Mucosa of descending colon (tissue), 3 donors: Measurements from ENCODE around the gene DFFA. TPM values are rescaled to one million over a fixed set of nuclear protein-coding genes. Genes with fewer than 3 reads are reported as not detected.
"Not testable (repeated sequence)": the region's sequence is repeated elsewhere in the genome, so short reads cannot be mapped to it uniquely, and the experiment has no call there.

Experiments used
- ATAC-seq: fragments of 200-7000 bp; cut with Tn5 transposase; one replicate; pipeline ENCODE4 v1.9.1; 2020; ENCODE audit warnings: mild to moderate bottlenecking, moderate library complexity
- DNase-seq, 3 donors: peaks; one replicate each; pipeline ENCODE4 v3.0.0-alpha.2; 2020
- H3K36me3 ChIP-seq: fragments of 200-600 bp; one replicate; pipeline ENCODE4 v1.8.0; 2021; ENCODE audit warnings: low read depth, mild to moderate bottlenecking
- H3K4me1 ChIP-seq: fragments of 200-600 bp; one replicate; pipeline ENCODE4 v1.8.0; 2021; ENCODE audit warnings: low read depth, mild to moderate bottlenecking
- H3K4me3 ChIP-seq: fragments of 200-600 bp; one replicate; pipeline ENCODE4 v1.8.0; 2021; ENCODE audit warnings: mild to moderate bottlenecking
- H3K9me3 ChIP-seq: fragments of 200-600 bp; one replicate; pipeline ENCODE4 v1.8.0; 2021; ENCODE audit warnings: mild to moderate bottlenecking
- intact Hi-C, 2 donors: fragments of 100-400 bp; cut with DNase I in 1 of 2; cut with micrococcal nuclease in 1 of 2; formaldehyde crosslinking; loops; one replicate each; pipeline versions ENCODE4 v1.11.0 to v1.11.1; 2022; cut with DNase I, micrococcal nuclease
- total RNA-seq, 3 donors: library from RNA; stranded (reverse); fragmentation: NEBNext Ultra II Directional in 2 of 3; extraction: Animal tissue kit (Norgen Biotek cat#: 25700) in 2 of 3; gene quantifications; one replicate each; pipeline versions ENCODE4 v1.2.1 to v1.2.4, GENCODE V29; 2021 to 2023
- TF ChIP-seq, protein P1 (sequence below): fragments of 200-600 bp; IDR thresholded peaks from one replicate; pipeline ENCODE4 v1.8.0; 2022; ENCODE audit warnings: antibody characterized with exemption, mild to moderate bottlenecking
- donor health status: DM: no; HTN: no; CAD: no; lungs with moderate emphysema.
- donor health status: DM: no; HTN: no; CAD: no.
- donor health status: DM: no; HTN: yes; CAD: no.

Gene DFFA
- total RNA-seq, 3 donors from 2014 or later = 20.9 to 34.0 (median 21.9) TPM

DNA sequence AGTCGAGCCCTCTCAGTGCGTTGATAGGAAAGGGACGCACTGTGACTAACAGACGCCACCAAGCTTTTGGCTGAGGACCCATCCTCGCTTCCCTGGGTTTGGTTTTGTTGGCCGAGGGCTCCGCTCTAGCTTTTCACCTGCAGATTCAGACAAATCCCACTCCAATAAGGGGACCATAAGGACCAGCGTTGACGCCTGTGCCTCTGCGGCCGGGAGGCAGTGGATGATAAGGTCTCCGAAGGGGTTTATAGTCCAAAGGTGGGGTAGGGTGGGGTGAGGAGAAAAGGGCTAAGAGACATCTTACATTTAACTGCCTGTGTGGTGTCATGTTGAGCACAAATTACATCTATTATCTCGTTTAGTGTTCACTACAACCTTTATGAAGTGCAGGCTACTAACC lies 3.2 kb upstream of the DFFA start:
- Histone ChIP-seq H3K36me3 (no peaks in the 10 kb centered on the region), H3K4me3 (peak overlapping the region; percentile 97), H3K9me3 (no peaks in the 10 kb centered on the region), H3K4me1 (peaks cover 17% of the 10 kb centered on the region)
- ATAC-seq (no peak), DNase-seq (peak in 1 of 3 donors; percentile 30)
- TF ChIP-seq, protein P1, sequence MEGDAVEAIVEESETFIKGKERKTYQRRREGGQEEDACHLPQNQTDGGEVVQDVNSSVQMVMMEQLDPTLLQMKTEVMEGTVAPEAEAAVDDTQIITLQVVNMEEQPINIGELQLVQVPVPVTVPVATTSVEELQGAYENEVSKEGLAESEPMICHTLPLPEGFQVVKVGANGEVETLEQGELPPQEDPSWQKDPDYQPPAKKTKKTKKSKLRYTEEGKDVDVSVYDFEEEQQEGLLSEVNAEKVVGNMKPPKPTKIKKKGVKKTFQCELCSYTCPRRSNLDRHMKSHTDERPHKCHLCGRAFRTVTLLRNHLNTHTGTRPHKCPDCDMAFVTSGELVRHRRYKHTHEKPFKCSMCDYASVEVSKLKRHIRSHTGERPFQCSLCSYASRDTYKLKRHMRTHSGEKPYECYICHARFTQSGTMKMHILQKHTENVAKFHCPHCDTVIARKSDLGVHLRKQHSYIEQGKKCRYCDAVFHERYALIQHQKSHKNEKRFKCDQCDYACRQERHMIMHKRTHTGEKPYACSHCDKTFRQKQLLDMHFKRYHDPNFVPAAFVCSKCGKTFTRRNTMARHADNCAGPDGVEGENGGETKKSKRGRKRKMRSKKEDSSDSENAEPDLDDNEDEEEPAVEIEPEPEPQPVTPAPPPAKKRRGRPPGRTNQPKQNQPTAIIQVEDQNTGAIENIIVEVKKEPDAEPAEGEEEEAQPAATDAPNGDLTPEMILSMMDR = no peak
- intact Hi-C loops = no loop called here

DNA sequence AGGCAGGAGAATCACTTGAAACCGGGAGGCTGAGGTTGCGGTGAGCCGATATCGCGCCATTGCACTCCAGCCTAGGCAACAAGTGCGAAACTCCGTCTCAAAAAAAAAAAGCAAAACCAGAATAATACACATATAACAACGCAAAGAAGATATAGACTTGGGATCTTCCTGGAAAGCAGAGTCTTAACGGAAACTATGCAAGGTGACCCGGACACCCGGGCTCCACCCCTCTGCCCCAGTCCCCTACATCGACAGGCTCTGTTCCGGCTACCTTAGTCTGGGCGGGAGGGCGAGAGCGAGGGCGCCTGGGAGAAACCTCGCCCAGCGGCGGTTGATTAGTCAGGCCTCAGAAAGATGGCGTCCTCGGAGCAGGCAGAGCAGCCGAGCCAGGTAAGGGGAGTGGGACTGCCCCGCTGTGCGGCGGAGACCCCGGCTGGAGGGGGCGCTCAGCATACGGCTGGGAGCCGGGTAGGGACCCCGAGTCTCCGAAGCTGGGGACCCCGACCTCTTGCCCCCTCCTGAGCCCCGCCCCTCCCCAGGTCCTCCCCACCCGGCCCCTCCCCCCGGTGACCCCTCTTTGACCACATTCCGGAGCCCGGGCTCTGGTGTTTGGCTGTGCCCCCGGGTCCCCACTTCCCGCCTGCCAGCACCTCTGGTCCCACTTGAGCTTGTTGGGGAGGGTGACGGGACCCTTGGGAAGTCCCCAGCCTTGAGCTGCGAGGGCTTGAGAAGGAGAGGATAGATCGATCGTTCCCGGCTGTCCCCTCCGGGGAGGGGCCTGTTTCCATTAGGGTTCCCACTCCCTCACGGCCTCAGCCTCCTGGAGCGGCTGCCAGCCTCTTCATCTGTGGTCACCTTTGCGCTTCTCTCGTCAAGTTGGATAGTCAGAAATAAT lies 2.5 kb upstream of the DFFA start, which contains the start of gene PEX14:
Gene PEX14 (plus strand): TSS at position 338 of the 895 bp plus-strand sequence. CDS start 17 bp downstream, at position 355.
- ATAC-seq = peak; percentile 94
- Histone ChIP-seq H3K4me1 (peaks cover 17% of the 10 kb centered on the region), H3K9me3 (no peaks in the 10 kb centered on the region), H3K36me3 (no peaks in the 10 kb centered on the region), H3K4me3 (peak within 1 kb of the TSS; percentile 97)
- intact Hi-C loops = no loop called here
- TF ChIP-seq, protein P1 = no peak
- DNase-seq = peak; percentile 91 to 93 (median 92)

DNA sequence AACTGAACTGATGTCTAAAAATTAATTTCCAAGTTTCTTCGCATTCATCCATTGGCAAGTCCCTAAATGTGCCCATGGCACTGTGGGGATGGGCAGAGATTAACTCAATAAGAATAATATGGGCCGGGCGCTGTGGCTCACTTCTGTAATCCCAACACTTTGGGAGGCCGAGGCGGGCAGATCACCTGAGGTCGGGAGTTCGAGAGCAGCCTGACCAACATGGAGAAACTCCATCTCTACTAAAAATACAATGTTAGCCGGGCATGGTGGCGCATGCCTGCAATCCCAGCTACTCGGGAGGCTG lies 1.9 kb upstream of the DFFA start:
- peaks cover 17% of the 10 kb centered on the region for H3K4me1 ChIP-seq
- H3K4me3 ChIP-seq, ATAC-seq, intact Hi-C loops, H3K36me3 ChIP-seq, H3K9me3 ChIP-seq, DNase-seq: not testable (repeated sequence)

DNA sequence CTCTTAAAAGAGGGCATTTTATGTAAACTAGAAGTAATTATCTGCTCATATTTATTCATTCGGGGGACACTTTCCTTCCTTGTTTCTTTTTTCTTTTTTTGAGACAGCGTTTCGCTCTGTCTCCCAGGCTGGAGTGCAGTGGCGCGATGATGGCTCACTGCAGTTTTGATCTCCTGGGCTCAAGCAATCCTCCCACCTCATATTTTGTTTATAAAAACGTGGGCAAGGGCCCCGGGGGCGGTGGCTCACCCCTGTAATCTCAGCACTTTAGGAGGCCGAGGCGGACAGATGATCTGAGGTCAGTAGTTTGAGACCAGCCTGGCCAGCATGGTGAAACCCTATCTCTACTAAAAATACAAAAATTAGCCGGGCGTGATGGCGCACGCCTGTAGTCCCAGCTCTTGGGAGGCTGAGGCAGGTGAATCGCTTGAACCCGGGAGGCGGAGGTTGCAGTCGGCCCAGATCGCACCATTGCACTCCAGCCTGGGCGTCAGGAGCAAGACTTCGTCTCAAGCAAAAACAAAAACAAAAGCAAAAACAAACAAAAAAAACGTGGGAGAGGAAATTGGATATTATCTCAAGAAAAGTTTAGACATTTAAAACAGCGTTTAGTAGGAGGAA lies 926 bp upstream of the DFFA start:
- H3K4me1 ChIP-seq = peaks cover 17% of the 10 kb centered on the region
- H3K36me3 ChIP-seq = no peaks in the 10 kb centered on the region
- H3K9me3 ChIP-seq = no peaks in the 10 kb centered on the region
- TF ChIP-seq, protein P1 = no peak
- H3K4me3 ChIP-seq = no peak overlapping the region
- DNase-seq (peak in 1 of 3 donors; percentile 17), ATAC-seq (no peak)
- intact Hi-C loops = no loop called here

DNA sequence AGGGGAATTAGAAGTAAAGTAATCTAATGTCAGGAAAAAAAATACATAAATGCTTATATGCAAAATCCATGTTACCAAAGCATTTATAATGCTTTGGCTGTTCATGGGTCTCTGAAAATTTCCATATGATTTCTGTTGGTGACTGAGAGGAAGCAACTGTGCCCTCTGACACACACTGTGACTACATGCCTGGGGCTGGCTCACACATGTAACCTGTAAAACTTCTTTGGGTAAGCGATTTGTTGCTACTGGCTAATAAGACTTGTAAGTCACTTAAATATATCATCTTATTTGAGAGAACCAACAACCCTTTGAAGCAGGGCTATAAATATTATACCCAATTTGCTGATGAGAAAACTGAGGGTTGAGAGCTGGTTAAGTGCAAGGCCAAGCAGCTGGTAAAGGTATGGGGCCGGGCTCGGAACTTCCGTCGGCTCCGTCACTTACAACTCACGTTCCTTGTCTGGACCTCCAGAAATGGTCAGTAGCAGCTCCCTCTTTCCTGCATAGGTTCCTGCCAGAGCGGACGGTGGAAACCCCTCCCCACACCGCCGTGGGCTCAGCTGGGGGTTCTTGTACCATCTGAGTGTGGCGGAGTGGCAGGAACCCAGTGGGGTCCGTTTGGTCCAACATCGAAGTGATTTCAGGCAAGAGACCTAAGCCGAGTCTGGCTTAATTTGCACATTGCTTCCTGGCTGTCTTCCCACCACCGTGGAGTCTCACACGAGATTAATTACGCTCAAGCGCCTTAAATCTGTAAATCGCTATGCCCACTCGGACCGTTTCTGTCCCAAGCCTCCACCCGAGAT lies 714 bp downstream of the DFFA start:
- H3K9me3 ChIP-seq = no peaks in the 10 kb centered on the region
- DNase-seq (no peak), ATAC-seq (peak; percentile 4)
- H3K36me3 ChIP-seq = no peaks in the 10 kb centered on the region
- H3K4me3 ChIP-seq = peak overlapping the region; percentile 55
- intact Hi-C loops = no loop called here
- TF ChIP-seq, protein P1 = no peak
- peaks cover 17% of the 10 kb centered on the region for H3K4me1 ChIP-seq
